Measurements from ENCODE around the gene SUMO4.

DNA sequence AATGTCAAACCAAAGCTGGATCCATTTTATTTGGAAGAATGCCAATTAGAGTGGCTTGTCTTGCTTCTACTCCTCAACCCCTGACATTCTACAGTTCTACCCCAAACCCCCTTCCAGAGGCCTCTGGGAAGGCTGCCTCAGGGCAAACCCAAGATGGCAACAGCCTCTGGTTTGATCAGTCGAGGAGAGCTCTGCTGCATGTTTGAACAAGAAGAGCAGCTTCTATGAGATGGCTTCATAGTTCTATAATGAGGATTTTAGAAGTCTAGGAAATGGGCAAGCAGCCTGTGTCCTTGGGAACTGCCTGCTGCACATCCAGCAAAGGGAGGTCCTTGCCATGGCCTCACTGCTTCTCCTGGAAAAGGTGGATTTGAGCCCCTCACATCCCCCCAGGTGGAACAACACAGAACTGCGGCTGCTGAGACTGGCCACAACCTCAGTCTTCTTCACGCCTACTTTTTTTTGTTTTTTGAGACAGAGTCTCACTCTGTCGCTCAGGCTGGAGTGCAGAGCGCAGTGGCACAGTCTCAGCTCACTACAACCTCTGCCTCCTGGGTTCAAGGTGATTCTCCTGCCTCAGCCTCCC is 46.8 kb downstream of the SUMO4 start:
- TF ChIP-seq POLR2A (IDR thresholded peaks at IDR 0.05; ENCODE audit: low read depth, low read length) (no peak), TCF7 (IDR thresholded peaks at IDR 0.05; ENCODE audit: borderline replicate concordance) (no peak), CBX3 (IDR thresholded peaks at IDR 0.05; ENCODE audit: borderline replicate concordance, low read depth) (no peak), CHD2 (IDR thresholded peaks at IDR 0.05; ENCODE audit: borderline replicate concordance, low read depth, low read length) (no peak), EP300 (IDR thresholded peaks at IDR 0.05; ENCODE audit: borderline replicate concordance in 1 of 2, control insufficient read depth in 1 of 2, low read depth in 2 of 2, low read length in 2 of 2) (no peak)
- TF ChIP-seq, protein P1, sequence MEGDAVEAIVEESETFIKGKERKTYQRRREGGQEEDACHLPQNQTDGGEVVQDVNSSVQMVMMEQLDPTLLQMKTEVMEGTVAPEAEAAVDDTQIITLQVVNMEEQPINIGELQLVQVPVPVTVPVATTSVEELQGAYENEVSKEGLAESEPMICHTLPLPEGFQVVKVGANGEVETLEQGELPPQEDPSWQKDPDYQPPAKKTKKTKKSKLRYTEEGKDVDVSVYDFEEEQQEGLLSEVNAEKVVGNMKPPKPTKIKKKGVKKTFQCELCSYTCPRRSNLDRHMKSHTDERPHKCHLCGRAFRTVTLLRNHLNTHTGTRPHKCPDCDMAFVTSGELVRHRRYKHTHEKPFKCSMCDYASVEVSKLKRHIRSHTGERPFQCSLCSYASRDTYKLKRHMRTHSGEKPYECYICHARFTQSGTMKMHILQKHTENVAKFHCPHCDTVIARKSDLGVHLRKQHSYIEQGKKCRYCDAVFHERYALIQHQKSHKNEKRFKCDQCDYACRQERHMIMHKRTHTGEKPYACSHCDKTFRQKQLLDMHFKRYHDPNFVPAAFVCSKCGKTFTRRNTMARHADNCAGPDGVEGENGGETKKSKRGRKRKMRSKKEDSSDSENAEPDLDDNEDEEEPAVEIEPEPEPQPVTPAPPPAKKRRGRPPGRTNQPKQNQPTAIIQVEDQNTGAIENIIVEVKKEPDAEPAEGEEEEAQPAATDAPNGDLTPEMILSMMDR (IDR thresholded peaks at IDR 0.05 in 2 of 3, conservative IDR thresholded peaks at IDR 0.05 in 1 of 3; ENCODE audit: control insufficient read depth in 2 of 3, extremely low read depth in 1 of 3, insufficient read depth in 1 of 3, low read depth in 3 of 3, low read length in 3 of 3): 0 out of 6 replicates have a peak, but pooled peaks of 1 of the 3 experiments have one; percentile 3
